Ammon's horn (tissue), 1 donor: ENCODE results near the gene COL7A1.
"Not testable (repeated sequence)": the region's sequence is repeated elsewhere in the genome, so short reads cannot be mapped to it uniquely, and the experiment has no call there.

ENCODE experiments used
- DNase-seq: peaks from one replicate; pipeline ENCODE4 v3.0.0-alpha.2; 2016; ENCODE audit warnings: low spot score

Gene COL7A1

DNA sequence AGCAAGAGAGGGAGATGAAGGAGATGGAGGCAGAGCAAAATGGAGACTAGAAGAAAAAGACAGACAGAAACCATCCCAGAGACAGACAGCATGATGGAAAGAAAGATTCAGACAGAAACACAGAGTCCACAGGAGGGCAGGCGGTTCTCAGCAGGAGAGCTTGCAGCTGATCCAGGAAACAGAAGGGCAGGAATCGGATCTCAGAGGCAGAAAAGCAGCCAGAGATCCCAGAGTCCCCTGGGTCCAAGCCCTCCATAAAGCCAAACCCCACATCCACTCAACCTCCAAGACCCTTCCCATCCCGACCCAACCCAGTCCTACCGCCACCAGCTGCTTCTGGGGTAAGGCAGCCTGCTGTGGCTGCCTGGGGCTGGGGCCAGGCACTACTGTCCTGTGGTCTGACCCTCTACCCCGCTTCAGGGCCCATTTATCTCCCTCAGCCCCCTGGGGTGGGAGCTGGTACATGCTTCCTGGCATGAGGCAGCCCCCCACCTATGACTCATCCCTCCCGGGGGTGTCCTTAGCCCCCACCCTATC lies 31.7 kb downstream of the COL7A1 start, which contains the start of gene UCN2:
Gene UCN2, minus strand, starts transcription at position 400 of the 537 bp plus-strand sequence. CDS start 657 bp downstream, outside the sequence.
- no peak for DNase-seq

DNA sequence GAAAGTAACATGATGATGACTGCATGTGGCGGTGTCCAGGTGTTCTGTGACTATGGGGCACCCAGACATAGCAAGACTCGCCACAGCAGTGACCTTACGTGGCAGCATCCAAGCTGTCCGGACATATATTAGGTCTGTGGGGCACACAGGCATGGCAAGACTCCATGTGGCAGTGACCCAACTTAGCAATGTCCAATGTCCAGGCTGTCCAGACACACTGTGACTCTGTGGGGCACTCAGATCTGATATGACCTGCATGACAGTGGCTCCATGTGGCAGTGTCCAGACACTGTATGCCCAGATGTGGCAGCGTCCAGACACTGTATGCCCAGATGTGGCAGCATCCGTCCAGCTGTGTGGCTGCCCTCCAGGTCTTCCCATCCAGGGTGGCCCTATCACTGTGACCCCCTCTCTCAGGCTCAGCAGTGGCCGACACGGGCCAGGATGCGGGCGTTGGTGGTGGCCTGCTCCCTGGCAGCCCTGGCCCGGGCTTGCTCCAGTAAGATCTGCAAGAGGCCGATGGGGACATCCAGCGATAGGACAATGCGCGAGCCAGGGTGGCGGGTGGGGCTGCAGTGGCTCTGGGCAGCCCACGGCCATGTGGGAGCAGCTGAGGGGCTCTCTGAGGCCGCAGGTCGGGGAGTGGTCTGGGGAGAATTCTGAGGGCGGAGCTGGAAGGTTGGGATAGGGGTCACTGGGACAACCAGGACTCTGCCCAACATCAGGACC lies 32.6 kb downstream of the COL7A1 start:
- no peak for DNase-seq

DNA sequence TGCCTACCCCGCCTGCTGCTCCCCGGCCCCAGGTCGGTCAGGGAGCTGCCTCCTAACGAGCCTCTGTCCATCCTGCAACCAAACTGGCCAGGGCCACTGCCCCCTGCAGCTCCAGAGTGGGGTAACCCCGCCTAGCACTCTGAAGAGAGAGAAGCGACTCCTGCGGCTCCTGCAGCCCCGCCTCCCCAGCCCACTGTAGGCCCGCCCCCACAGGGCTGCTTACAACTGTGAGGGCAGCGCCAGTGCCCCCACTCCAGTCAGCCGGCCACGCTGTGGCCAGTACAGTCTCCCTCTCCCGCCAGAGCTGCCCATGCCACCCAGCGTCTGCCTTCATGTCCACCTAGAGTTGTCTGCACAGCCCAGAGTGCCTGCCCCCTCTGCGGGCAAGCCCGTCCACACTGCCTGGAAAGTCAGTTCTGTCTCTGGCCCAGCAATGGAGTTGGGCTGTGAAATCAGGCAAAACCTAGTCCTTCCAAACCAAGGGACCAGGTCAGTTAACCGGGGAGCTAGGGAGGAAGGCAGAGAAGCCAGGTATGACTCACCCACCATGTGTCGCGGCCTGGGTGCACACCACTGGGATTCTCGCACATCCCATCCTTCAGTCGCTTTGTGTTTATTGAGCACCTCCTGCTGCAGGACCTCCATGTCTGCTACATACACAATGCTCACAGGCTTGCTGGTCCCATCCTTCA lies 33.9 kb downstream of the COL7A1 start:
- DNase-seq, result peak; percentile 52

DNA sequence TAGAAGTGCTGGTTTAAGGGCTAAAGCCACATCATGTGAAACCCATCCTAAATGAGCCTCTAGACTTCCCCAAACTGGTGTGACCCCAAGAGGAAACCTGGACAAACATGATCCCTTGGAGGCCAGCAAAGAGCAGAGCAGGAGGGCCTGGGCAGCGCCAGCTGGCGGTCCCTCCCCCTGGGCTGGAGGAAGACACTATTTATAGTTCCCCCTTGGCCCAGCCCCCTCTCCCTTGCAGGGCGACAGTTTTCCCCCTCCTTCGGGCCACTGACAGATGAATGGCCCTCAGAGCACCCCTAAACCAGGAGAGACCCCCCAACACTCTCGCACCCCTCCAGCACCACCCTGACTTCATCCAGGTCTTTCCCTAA lies 34.5 kb downstream of the COL7A1 start:
- DNase-seq, result peak; percentile 33

DNA sequence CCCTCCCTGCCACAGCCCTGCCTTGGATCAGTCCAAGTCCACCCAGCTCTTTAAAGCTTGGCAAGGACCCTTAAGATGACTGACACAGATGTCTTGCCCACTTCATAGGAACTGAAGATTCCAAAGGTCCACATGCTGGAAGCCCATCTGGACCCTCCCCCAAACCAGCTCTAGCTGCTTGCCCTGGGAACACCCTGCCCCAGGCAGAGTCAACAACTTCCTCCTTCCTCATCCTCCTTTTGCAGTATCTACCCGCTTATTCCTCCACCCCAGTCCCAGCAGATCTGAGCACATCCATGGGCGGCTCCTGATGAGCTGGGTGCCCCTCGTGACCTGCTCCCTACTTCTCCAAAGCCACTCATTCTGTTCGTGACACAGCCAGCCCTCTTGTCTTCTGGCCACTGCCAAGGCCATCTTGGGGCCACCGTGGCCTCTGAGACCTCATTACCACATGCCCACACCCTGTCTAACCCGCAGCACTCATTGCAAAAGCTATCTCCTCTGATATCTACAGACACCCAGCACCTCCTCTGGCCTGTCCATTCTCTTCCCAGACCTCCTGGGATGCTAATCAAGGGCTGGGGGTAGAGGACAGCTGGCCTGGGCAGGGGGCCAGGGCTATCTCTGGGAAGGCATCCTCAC lies 36.5 kb downstream of the COL7A1 start:
- peak; percentile 43 for DNase-seq

DNA sequence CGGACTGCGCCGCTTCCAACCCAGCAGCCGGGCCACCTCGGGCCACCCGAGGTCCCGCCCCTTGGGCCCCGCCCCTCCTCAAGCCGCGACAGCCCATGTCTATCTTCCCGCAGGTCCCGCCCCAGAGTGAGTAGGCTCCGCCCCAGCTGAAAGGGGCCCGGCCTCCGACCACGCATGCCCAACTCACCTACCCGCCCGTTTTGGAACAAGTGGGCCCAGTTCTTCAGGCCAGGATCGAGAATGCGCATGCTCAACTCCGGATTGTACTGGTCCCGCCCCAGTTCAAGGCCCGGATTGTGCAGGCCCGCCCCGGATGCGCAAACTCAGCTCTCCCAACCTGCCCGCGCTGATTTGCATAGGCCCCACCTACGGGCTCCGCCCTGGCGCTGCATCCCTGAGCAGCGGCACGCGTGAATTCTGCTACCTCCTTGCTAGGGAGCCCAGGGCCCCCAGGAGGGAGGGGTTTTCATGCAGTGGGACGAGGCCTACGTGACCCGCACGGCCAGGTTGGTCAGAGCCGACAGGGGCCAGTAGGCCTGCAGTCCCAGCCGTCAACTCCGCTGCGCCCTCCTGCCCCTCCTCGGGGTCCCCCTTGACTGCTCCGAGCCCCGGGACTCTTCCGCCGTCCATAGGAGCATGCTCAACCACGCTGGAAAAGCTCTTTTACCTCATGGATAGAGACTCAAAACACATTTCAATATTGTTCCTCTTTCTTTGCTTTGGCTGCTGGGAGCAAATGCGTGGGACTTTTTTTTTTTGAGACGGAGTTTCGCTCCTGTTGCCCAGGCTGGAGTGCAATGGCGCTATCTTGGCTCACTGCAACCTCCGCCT lies 38.1 kb downstream of the COL7A1 start, which contains the start of gene PFKFB4:
Gene PFKFB4, minus strand, starts transcription at position 8 of the 831 bp plus-strand sequence. CDS start 26 bp downstream, outside the sequence.
- DNase-seq, result peak; percentile 100

DNA sequence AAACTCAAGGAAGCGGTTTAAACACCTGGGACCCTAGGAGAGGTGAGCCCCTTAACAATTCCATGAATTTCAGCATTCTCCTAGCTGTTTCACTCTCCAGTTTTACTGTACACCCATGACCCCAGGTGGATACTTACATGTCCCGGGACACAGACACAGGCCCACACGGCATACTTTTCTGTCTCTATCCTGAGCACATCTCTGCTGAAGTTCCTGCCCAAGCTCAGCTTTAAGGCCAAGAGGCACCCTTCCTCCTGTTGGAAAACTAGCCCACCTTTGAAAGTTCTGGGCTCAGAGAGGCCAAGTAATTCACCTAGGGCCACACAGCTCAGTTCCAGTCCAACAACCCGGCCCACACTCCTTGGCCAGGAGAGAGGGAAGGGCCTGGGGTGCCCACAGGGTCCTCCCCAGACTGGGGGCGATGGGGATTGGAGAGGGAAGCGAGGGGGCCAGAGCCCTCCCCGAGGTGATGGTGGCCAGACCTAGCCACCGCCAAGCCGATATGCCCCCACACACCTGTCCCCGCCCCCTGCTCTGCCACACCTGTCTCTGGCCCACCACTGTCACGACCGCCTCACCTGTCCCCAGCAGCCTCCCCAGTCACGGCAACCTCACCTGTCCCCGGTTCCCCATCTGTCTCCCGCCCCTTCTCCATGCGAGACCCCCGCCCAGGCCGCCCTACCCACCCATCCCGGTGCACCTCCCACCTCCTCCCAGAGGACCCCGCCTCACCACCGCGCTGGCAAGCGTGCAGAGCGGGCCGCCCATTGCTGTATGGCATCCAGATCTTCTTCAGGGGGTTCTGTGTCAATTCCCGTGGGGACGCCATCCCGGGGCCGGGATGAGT lies 39.0 kb downstream of the COL7A1 start:
- no peak for DNase-seq

DNA sequence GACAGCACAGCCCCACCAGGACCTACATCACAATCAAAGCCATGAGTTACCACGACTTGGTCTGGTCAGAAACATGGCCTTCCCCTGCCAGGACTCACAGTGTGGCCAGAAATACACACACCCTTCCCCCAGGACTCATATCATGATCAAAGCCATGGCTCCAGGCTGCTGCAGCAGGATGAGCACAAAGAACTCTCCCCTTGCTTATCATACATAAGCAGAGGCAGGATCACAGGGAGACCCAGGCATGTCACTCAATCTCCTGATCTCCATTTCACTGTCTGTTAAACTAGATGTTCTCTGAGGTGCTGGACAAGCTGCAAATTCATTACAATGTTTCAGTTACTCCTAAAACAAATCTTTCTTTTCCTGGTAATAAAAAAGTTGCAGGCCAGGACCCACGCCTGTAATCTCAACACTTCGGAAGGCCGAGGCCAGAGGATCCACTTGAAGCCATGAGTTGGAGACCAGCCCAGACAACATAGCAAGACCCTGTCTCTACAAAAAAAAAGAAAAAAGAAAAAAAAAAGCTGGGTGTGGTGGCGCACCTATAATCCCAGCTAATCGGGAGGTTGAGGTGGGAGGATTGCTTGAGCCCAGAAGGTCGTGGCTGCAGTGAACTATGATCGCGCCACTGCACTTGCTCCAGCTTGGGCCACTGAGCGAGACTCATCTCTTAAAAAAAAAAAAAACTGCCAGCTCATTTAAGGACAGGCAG lies 39.7 kb downstream of the COL7A1 start:
- DNase-seq, result no peak

DNA sequence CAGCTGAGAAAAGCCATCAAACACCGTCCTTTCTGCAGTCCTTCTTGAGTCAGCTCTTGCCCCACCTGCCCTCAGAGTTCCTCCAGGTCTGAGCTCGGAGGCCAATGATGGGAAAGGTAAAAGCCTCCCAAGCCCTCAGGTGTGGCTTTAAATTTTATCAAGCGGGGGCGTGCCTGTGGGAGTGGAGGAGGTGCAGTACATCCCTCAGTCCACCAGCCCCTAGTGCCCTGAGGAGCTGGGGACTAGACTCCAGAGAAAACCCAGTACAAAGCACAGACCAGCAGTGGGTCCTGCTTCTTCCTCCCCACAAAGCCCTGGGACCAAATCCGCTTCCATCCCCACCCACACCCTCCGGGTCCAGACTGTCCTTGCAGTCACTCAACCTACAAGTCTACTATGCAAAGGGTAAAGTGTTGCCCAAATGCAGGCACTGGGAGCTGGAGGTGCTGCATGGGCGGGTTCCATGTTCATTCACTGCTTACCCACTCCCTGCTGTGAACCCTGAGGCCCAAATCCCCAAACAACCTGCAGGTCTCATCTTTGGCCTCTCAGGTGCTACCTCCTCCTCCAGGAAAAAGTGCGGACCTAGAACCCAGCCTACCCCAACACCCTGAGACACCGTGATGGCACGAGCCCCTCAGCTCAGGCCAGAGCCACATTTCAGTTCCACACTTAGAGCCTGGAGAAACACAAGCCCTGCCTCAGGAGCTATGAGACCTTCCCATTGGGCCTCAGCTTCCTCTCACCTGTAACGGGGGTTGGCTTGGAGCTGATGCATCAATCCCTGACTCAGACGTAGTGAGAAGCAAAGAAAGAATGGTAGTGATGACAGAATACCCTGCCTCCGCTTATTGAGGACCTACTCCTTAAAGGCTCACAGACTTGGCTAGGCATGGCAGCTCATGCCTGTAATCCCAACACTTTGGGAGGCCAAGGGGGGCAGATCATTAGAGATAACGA lies 41.0 kb downstream of the COL7A1 start:
- DNase-seq, result no peak

DNA sequence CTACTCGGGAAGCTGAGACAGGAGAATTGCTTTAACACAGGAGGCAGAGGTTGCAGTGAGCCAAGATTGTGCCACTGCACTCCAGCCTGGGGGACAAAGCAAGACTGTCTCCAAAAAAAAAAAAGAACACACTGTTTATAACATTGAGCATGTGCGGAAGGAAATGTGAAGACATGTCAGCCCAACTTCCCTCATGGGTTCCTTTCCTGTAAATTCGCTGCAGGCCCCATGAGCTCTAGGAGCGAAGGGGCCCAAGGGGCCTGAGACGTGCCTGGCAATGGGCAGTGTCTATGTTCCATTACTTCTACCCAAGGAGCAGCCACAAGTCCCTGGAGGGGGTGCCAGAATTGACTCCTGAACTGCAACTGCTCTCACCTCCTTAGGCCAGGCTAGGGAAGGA lies 41.8 kb downstream of the COL7A1 start:
- DNase-seq, result no peak

DNA sequence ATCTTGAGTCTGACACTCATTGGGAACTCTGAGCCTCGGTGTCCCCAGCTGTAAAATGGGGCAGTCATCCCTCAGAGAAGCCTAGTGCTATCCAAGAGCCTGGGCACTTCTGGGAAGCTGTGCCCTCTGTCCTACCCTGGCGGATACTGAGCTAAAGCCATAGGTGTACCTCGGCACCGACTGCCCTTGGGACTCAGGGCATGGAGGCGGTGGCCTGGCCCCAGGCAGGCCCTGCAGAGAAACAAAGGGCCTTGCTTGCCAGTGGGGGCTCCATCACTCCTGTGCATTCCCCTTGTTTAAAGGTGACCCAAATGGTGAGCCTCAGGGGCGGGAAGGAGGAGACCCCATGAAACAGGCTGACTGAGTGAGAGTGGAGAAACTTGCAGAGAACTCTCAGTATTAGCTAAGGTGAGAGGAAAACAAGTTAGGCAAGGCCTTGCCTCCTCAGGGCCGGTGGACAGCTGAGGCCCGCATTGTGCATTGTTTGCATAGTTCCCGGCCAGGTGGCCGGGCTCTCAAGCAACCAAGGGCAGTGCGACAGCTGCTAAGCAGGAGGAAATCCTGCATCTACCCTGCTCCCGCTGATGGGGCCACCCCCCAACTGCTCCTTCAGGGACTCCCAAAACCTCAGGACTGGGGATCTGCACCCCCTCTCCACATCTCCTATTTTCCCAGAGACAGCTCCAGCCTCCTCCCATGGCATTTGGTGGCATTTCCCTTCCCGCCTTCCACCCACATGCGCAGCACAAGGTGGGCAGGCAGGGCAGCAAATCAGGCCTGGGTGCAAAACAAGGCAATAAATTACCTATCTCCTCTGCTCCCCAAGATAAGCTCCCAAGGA lies 42.8 kb downstream of the COL7A1 start:
- no peak for DNase-seq

DNA sequence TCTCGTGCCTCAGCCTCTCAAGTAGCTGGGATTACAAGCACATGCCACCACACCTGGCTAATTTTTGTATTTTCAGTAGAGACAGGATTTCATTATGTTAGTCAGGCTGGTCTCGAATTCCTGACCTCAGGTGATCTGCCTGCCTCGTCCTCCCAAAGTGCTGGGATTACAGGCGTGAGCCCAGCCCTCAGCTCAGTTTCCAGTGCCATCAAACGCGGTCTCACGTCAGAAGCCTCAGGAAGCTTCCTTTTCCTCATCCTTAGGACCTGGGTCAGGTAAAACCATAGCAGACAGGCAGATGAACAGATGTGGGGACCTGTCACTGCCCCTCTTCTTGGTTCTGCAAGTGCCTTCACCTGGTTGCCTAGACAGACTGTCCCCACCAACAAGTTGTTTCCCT lies 43.5 kb downstream of the COL7A1 start:
- not testable (repeated sequence) for DNase-seq

DNA sequence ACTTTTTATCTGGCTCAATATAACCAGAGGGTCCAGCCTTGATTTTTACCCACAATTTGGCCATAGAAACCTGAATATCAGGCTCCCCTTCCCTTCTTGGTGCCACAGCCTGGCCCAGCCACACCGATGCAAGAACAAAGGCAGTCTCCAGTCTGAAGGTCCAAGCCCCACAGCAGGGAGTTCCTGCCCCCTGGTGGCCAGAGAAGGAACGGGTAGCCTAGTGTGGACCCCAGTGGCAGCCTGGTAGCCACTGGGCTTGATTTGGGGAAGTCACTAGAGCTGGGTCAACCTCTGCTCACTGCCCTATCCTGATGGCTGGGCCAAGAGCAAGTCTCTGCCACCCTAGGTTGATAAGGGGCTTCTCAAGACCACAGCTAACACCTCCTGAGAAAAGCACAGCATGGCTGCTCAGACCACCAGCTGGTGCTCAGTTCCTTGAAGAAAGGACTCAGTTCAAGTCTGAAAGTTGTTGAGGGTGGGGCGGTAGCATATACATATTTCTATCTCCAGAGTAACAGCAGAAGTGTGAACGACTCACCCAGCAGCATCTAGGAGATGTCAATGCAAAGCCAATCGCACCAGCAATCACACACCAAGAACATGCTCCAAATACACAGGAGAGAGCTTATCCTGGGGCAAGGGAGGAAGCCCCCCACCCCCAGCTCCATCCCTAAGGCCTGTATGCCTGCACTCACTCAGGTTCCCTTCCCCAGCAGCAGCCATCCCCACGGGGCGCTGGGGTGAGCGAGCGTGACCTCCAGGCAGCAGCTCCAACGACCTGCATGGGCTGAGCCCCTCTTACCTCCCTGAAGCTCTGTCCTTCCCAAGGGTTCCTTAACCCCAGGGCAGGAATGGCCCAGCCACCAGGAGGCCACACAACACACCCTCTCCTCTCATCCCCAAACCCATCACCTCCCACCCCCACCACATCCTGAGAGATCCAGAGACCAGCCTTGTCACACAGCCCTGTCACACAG lies 46.1 kb downstream of the COL7A1 start:
- DNase-seq, result peak; percentile 92

DNA sequence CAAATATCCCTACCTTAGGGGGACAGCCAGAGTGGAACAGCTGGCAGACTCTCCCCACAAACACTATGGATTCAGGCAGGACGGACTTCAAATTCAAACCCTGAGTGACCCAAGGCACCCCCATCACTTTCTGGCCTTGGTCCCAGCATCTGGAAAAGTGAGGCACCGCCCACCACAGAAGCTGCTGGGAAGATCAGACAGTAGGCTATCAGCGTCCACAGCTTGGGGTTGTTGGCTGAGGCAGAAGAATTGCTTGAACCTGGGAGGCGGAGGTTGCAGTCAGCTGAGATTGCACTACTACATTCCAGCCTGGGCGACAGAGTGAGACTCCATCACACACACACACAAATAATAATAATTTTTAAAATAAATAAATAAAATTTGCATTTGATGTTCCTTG lies 47.0 kb downstream of the COL7A1 start:
- no peak for DNase-seq

DNA sequence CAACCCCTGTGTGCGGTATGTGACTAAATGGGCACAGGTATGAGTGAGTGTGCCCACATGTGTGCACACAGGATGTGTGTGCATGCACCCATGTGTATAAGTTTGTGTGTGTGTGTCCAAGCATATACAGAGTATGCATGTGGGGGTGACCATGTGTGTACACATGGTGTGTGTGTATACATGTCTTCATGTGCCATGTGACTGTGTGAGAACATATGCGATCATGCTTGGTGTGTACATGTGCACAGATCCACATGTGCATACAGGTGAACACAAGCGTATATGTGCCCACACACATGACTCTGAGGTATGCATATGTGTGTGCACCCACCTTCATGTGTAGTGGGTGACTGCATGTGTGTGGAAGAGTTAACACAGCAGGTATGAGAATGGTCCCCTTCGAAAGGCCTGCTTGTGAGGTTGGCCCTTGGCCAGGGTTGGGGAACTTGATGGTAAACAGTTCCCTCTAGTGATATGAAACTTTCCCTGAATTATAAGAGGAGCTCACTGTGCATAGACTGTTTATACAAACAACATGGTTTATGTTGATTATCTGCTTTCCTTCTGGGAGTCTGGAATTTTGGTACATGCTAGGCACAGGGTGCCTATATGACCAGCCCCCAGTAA lies 48.8 kb downstream of the COL7A1 start:
- peak; percentile 38 for DNase-seq

DNA sequence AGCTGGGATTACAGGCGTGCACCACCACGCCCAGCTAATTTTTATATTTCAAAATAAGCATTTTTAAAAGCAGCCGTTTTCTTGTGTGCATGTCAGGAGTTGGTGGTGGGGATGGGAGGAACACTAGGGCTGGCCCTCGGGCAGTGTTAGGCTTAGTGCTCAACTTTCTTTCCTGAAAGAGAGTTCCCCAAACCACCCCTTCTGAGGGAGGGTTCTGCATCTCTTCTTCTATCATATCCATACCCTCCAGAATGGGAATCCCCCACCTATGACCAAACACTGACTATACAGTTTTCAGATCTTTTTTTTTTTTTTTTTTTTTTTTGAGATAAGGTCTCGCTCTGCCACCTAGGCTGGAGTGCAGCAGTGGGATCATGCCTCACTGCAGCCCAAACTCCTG lies 51.0 kb downstream of the COL7A1 start:
- no peak for DNase-seq
